RWPE2 (cell line): ENCODE data around the gene PCDHGA1.
A peak's percentile ranks its signal among the peaks of the same experiment; 100 is the strongest.
"Not testable (repeated sequence)": the region's sequence is repeated elsewhere in the genome, so short reads cannot be mapped to it uniquely, and the experiment has no call there.

Source experiments
- ATAC-seq: fragments of 200-7000 bp; cut with Tn5 transposase; 3 replicates; pipeline ENCODE4 v1.9.1; 2021; ENCODE audit warnings: low read depth
- DNase-seq: peaks from one replicate; pipeline ENCODE4 v3.0.0-alpha.2; 2020; ENCODE audit warnings: low spot score
- H3K27ac ChIP-seq: fragments of 450-650 bp; 2 replicates; pipeline ENCODE4 v1.5.1; 2017; ENCODE audit warnings: mild to moderate bottlenecking; ENCODE audit not compliant: poor library complexity, severe bottlenecking
- H3K27me3 ChIP-seq: fragments of 250-450 bp; sonication (Bioruptor Pico); 2 replicates; pipeline ENCODE4 v1.5.1; 2021; ENCODE audit warnings: mild to moderate bottlenecking, moderate library complexity; ENCODE audit not compliant: insufficient read depth, poor library complexity, severe bottlenecking
- H3K36me3 ChIP-seq: fragments of 250-450 bp; sonication (Bioruptor Pico); 2 replicates; pipeline ENCODE4 v1.5.1; 2020; ENCODE audit warnings: low read depth, mild to moderate bottlenecking, moderate library complexity
- H3K4me1 ChIP-seq: fragments of 250-450 bp; sonication (Bioruptor Pico); 2 replicates; pipeline ENCODE4 v1.5.1; 2021; ENCODE audit warnings: mild to moderate bottlenecking, moderate library complexity; ENCODE audit not compliant: insufficient read depth, poor library complexity, severe bottlenecking
- H3K4me3 ChIP-seq: fragments of 250-450 bp; sonication (Bioruptor Pico); 2 replicates; pipeline ENCODE4 v1.5.1; 2021; ENCODE audit warnings: mild to moderate bottlenecking, moderate library complexity; ENCODE audit not compliant: severe bottlenecking
- H3K9me3 ChIP-seq: fragments of 250-450 bp; sonication (Bioruptor Pico); 2 replicates; pipeline ENCODE4 v1.5.1; 2021; ENCODE audit warnings: mild to moderate bottlenecking, moderate library complexity; ENCODE audit not compliant: severe bottlenecking
- CTCF ChIP-seq: fragments of 450-650 bp; IDR thresholded peaks from one replicate; pipeline ENCODE4 v1.5.1; 2017; ENCODE audit warnings: mild to moderate bottlenecking, moderate library complexity; ENCODE audit not compliant: poor library complexity, severe bottlenecking

Gene PCDHGA1

GRCh38 chr5:141387557-141388311 is 57.4 kb downstream of the PCDHGA1 start, which contains the start of gene PCDHGB4:
PCDHGB4 (plus strand) TSS chr5:141387698; CDS start chr5:141387885, 187 bp downstream.
- H3K4me1 ChIP-seq, H3K27ac ChIP-seq, DNase-seq, H3K36me3 ChIP-seq, H3K27me3 ChIP-seq: not testable (repeated sequence)
- ATAC-seq, result peak; percentile 92
- peak; percentile 94 for TF ChIP-seq CTCF
- peaks cover 49% of the 10 kb centered on the region for H3K9me3 ChIP-seq
- peak within 1 kb of the TSS; percentile 26 for H3K4me3 ChIP-seq

GRCh38 chr5:141388661-141389060 is 58.3 kb downstream of the PCDHGA1 start:
- H3K4me1 ChIP-seq, result no peaks in the 10 kb centered on the region
- ATAC-seq (no peak), DNase-seq (no peak)
- no peak for TF ChIP-seq CTCF
- peaks cover 5% of the 10 kb centered on the region for H3K36me3 ChIP-seq
- H3K9me3 ChIP-seq, result peaks cover 47% of the 10 kb centered on the region
- peaks cover 2% of the 10 kb centered on the region for H3K27me3 ChIP-seq
- H3K4me3 ChIP-seq, result no peak overlapping the region
- no peak overlapping the region for H3K27ac ChIP-seq

- ATAC-seq, result no peak
- H3K9me3 ChIP-seq, result peaks cover 48% of the 10 kb centered on the region
These were observed 59.1 kb downstream of the PCDHGA1 start for GRCh38 chr5:141389153-141390042.

GRCh38 chr5:141392429-141393198 is 62.3 kb downstream of the PCDHGA1 start, which contains the start of gene PCDHGA8:
PCDHGA8 (plus strand) TSS chr5:141392633; CDS start chr5:141392814, 181 bp downstream.
- ATAC-seq, result no peak
- peaks cover 5% of the 10 kb centered on the region for H3K36me3 ChIP-seq

More at GRCh38 chr5:141389153-141390042, 59.1 kb downstream of the PCDHGA1 start:
- Histone ChIP-seq H3K36me3 (peaks cover 5% of the 10 kb centered on the region), H3K4me3 (no peak overlapping the region), H3K4me1 (no peaks in the 10 kb centered on the region), H3K27ac (no peak overlapping the region), H3K27me3 (no peaks in the 10 kb centered on the region)
- no peak for TF ChIP-seq CTCF
- no peak for DNase-seq

More at GRCh38 chr5:141392429-141393198, 62.3 kb downstream of the PCDHGA1 start, which contains the start of gene PCDHGA8:
- no peak for TF ChIP-seq CTCF
- Histone ChIP-seq H3K27me3 (peaks cover 8% of the 10 kb centered on the region), H3K9me3 (peaks cover 48% of the 10 kb centered on the region), H3K4me1 (no peaks in the 10 kb centered on the region), H3K27ac (no peak within 1 kb of the TSS), H3K4me3 (no peak within 1 kb of the TSS)
- DNase-seq, result no peak
